ENCODE data around the gene PRPSAP2.

PRPSAP2 gene

DNA sequence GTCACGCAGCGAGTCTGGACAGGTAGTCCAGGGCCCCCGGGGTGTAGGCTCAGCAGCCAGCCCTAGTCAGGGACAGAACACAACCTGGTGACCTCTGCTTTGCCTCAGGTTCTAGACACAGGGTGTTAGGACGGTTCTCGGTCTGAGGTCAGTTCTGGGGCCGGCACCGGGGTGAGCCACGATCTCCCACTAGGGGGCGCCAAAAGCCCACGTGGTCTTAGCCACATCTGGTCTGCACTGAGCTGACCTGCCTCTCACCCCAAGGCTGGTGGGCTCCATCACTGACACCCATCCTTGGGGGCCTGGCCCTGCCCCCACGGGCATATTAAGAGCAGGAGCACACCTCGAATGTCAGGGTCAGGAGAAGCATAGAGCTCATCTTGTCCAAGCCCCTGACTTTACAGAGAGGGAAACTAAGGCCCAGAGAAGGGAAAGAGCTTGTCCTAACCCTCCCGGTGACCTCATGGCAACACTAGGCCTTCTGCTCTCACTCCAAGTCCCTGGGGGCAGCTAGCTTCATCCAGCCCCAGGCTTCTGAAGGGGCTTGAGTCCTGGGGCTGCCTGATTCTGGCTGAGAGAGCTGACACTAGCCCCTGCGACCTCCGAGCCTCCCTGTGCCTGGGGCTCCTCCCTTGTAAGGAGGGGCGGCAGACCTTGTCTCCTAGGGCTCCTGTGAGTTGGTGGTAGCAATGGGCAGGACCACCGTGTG is 103.0 kb downstream of the PRPSAP2 start:
- H3K4me3 ChIP-seq (ENCODE audit: low read depth, low read length), result no peak overlapping the region

DNA sequence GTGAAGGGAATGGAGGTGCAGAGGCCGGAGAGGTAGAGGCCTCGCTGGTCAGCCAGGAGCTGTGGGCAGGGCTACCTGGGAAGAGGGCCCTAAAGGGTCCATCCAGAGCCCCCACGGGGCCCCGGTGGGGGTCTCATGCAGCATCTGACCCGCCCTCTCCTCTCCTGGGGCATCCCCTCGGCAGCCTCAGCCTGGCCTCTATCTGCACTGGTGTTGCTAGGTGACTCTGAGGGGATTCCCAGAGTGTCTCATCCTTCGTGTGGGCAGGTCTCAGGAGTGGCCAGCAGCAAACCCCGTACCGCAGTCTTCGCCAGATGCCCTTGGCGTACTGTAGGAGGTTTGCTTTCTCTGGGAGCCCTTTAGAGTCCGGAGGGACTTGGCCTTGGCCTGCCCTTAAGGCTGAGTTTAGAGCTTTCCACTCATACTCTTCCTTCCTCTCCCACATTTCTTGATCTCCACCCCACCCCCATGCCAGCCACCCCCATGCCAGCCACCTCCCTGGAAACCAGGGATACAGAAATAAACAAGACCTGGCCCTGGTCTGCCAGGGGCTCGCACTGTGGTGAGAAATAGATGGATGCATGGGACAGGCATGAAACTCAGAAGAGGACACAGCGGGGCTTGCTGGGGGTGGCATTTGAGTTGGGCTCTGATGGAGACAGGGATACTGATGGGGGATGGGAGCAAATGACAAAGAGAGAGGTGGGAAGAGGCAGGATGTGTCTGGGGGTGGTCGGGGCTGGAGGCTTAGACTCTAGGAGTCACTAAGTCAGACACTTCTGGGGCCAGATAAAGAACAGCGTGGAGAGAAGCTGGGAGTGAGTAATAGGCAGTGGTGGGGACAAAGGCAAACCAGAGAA is 103.9 kb downstream of the PRPSAP2 start:
- no peak overlapping the region for H3K4me3 ChIP-seq (ENCODE audit: low read depth, low read length)

DNA sequence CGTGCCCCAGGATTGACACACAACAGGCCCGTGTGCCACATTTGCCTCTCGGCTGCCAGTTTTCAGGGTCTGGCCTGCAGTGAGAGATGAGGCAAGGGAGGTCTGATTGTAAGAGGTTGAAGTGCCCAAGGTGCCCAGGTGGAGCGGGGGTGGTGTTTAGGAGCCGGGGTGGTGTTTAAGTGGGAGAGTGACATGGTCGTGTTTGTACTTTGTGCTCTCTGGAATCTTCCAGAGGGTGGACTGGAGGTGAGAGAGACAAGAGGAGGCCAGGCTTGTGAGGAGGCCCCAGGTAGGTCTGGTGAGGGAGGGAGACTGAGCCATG is 104.5 kb downstream of the PRPSAP2 start:
- H3K4me3 ChIP-seq (ENCODE audit: low read depth, low read length), result no peak overlapping the region

DNA sequence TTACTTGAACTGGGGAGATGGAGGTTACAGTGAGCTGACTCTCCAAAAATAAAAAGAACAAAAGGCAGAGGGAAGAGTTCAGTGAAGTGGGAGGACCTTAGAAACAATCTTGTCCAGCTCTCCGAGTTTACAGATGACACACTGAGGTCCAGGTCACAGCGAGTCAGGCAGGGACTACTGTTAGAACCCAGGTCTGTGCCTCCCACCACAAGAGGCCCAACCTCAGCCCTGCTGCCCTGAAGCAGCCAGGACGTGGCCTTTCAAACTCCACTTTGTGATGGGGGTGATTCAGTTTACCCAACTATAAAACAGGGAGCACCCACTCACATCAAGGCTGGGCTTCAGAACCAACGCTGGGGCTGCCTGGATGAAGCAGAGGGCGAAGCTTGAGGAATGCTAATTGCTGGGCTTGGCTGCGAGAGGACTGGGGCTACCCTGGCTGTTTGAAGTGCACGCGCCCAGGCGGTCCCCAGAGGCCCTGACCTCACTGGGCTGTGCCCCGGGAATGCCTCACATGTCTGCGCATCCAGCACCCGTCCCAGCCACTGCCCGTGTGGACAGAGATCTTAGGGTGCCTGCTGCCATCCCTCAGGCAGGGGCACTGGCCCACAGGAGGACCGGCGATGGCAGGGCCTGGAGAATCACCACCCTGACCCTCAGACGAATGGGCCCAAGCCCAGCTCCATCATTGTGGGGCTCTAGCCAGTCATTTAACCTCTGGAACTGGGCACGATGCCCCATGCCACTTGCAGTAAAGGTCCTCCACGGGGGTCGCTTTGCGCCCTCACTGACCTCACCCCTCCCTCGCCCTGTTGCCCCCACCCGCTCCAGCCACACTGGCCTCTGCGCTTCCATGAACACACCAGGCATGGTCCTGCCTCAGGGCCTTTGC is 105.4 kb downstream of the PRPSAP2 start:
- H3K4me3 ChIP-seq (ENCODE audit: low read depth, low read length), result no peak overlapping the region

DNA sequence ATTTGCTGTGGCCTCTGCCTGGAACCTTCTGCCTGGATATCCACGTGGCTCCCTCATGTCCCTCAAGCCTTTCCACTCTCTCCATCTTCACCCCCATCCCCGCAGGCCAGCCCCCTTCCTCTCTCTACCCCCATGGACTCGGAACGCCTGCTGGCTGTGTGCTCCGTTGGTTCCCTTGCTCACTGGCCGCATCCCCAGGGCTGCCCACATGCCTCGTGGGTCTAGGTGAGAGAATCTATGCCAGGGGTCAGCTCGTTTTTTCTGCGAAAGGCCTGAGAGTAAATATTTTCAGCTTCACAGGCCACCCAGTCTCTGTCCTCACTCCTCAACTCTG is 106.1 kb downstream of the PRPSAP2 start:
- no peak overlapping the region for H3K4me3 ChIP-seq (ENCODE audit: low read depth, low read length)

DNA sequence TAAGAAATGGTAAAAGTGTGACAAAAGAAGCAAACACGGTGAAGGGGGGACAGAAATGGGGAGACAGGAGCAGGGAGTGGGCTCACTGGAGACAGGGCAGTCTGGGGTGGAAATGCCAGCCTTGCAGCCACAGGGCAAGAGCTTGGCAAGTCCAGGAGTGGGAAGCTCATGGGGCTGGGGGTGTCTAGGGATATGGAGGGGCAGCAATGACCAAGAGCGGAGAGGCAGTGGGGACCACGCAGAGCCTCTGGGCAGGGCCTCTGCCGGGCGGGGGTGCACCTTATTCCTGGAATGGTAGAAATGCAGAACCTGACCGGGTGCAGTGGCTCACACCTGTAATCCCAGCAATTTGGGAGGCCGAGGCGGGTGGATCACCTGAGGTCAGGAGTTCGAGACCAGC is 106.6 kb downstream of the PRPSAP2 start:
- H3K4me3 ChIP-seq (ENCODE audit: low read depth, low read length), result no peak overlapping the region

DNA sequence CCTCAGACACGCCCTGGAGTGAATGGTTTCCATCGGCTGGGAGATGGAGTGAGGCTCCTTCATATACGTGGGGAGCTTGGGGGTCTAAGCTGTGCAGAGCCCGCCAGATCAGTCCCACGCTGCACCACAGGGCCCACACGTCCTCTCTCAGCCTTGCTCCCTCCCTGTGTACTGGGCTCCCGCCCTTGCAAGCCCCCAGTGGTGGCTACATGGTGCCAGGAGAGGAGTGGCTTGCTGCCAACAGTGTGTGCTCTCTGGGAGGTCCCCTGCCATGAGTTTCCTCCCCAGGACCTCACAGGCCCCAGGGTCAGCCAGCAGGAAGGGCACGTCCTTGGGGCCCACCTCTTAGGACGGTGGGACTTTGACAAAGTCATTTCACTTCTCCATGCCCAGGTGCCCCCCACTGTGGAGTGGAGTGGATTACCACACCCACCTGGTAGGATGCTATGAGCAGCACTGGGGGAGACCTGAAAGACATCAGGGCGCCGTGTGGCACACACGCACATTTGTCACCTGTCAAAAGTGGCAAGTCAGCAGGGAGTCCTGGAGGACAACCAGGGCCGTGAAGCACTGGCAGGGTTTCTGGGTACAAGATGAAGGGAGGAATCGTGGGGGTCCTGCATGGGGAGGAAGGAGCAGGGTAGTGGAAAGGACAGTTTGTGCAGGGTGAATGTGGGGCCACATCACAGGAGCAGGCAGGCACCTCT is 107.8 kb downstream of the PRPSAP2 start:
- no peak overlapping the region for H3K4me3 ChIP-seq (ENCODE audit: low read depth, low read length)

DNA sequence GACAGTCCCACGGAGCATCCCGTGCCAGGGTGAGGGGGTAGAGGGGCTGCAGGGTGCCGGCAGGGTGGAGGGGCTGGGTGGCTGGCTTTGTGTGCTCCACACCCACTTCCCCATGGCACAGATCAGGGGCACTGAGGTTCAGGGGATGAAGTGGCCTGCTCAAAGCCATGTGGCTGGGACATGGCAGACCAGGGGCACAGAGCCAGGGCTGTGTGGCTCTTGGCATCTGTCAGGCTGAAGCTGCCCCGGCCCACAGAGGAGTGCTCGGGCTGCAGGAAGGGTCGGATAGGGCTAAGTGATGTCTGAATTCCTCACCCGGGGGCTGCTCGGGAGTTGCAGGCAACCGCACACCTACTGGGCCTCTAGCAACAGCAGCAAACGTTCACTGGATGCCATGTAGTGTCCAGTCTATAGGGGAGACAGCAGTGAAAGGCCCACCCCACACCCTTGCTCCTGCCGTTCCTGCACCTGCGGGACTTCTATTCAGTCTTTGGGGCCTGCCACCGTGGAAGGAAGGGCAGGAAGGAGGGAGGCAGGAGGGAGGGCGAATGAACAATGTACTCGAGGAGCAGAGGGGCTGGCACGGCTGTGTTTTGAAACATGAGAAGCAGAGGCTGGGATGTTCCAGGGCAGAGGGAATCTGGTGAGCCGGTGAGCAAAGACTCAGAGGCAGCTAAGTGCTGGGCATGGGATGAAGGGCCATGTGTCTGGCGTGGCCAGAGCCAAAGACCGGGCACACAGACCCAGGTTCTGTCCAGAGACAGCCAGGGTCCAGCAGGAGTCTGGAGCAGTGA is 109.1 kb downstream of the PRPSAP2 start:
- H3K4me3 ChIP-seq (ENCODE audit: low read depth, low read length), result no peak overlapping the region

DNA sequence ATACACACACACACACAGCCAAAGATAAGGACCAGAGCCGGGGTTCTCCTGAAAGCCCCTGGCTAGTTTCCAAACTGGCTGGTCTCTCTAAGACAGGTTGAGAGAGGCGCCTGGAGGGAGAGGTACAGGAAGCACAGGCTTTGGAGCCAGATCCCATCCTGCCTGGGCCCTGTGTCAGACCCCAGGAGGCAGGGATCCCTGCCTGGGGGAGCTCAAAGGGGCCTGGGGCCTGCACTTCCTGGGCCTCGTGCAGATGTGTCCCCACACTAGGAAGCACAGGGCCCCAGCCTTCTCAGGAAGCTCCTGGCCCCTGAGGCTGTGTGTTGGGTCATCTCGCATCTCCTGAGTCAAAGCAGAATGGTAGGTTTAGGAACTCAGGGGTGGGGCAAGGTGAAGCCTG is 110.0 kb downstream of the PRPSAP2 start:
- H3K4me3 ChIP-seq (ENCODE audit: low read depth, low read length), result no peak overlapping the region

DNA sequence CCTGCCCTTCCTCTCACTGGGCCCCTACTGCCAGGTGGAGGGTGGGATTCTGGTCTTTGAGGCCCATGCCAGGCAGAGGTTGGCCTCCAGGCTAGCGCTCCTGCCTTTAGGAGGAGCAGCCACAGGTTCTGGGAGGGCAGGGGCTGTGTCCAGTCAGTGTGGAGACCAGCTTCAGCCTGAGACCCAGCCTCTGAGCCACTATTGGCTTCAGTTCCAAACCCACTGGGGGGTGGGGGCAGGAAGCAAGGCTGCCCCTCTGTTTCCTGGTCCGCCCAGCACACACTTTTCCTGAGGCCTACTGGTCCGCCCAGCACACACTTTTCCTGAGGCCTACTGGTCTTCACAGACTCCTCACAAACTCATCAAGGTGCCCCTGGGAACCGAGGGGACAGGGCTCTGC is 110.4 kb downstream of the PRPSAP2 start:
- H3K4me3 ChIP-seq (ENCODE audit: low read depth, low read length), result no peak overlapping the region

DNA sequence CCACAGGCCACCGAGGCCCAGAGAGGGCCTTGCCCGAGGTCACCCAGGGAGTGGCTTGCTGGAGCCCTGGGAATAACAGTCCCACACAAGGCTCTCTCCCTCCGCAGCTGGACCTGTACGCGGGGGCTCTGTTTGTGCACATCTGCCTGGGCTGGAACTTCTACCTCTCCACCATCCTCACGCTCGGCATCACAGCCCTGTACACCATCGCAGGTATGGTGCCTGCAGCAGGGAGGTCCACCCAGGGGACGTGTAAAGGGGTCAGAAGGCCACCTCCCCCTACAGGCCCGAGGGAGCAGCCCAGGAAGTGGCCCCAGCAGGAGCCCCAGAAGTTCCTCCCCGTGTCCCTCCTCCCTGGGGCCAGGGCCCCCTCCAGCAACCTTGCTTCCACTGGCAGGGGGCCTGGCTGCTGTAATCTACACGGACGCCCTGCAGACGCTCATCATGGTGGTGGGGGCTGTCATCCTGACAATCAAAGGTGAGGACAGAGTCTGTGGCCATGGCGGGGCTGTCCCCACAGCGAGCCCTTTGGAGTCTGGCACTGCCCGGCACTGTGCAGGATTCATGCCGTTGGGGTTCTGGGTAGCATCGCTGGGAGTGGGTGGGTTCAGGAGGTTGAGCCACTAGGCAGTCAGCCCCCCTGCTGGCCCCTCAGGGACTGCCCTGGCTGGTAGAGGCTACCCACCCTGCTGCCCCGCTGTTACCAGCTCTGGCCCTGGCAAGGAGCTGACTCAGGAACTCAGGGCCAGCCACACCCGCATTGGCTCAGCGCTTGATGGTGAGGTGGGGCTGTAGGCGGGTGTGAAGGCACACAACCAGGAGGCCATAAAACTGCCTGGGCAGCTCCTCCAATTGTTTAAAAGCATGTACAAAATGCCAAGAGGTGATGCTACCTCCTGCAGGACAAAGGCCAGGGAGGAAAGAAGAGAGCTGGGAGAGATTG is 111.3 kb downstream of the PRPSAP2 start:
- no peak overlapping the region for H3K4me3 ChIP-seq (ENCODE audit: low read depth, low read length)

DNA sequence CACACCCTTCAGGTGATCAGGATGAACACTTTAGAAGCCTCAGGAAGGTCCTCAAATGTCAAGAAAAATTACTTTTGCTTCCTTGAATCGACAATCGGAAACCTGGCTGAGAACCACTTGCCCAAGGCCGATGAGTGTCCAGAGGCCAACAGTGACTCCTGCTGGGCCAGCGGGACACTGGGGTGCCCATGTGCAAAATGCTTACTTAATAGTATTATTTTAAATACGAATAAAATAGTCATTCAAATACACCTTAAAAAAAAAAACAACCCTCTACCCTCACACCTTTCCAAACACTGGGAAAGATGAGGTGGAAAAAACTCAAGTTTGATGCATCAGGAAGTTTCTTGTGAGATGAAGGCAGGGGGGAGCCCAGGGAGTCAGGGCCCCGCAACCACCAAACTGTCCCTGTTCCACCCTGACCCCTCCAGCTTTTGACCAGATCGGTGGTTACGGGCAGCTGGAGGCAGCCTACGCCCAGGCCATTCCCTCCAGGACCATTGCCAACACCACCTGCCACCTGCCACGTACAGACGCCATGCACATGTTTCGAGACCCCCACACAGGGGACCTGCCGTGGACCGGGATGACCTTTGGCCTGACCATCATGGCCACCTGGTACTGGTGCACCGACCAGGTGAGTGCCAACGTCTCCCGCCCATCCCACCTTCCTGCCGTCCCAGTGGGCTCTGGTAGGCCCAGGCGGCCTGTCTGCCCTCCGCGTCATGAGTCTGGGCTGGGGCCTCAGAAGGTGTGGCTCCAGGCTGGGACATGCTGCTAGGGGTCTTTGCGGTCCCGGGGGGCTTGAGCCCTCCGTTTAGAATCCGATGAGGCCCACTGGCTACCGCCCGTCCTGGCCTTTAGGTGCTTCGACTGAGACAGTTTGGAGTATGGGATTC is 112.9 kb downstream of the PRPSAP2 start:
- no peak overlapping the region for H3K4me3 ChIP-seq (ENCODE audit: low read depth, low read length)

DNA sequence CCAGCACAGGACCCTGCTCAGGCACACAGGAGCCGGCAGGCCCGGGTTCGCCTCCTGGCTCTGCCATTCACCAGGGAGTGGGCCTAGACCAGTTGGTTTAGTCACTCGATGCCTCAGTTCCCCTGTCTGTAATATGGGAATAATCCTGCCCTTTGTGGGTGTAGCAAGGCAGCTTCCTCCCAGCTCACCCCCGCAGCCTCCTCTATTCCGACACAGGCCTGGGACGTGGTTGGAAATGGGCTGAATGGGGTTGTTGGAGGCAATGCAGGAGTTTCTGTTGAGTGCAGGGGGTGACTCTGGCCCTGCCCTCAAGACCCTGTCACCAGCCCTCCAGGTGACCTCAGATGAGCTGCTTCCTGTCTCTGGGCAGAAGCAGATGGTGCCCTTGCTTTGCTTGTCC is 113.9 kb downstream of the PRPSAP2 start:
- H3K4me3 ChIP-seq (ENCODE audit: low read depth, low read length), result no peak overlapping the region

DNA sequence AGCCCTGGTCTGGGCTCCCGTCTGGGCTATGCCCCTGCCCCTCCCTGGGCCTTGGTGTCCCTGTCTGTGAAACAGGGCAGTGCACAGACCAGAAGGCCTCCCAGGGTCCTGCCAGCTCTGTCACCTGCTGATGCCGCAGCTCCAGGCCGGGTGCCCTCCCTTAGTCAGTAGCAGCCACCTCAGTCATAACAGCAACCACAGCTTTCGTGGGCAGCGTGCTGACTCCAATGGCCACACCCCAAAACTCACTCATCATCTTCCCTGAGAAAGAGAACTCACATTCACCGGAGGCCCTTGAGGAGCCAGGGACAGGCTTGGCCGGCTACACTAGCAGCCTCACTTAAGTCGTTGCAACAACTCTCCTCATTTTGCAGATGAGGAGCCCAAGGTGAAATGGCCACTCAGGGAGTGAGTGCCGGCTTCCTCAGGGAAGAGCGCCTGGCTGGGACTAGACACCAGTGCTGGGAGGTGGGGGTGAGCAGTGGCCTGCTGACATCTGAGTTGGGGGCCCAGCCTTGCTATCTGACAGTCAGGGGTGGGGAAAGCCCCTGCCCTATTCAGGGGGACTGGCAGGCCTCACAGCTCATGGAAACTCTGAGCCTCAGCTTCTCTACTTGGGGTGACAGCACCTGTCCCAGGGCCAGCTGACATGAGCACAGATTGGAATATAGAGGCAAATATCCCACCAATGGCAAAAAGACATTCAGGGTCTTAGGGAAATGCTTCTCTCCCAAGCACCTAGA is 116.6 kb downstream of the PRPSAP2 start:
- H3K4me3 ChIP-seq (ENCODE audit: low read depth, low read length), result no peak overlapping the region

DNA sequence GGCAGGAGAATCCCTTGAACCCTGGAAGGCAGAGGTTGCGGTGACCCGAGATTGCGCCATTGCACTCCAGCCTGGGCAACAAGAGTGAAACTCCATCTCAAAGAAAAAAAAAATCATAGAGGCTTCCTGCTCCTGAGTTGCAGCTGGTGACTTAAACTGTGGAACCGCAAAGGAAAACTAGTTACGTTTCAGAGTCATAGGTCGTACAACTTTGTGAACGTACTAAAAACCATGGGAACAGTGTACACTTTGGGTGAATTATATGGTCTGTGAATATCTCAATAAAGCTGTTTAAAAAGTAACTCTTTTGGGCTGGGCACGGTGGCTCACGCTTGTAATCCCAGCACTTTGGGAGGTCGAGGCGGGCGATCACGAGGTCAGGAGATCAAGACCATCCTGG is 117.7 kb downstream of the PRPSAP2 start:
- no peak overlapping the region for H3K4me3 ChIP-seq (ENCODE audit: low read depth, low read length)

DNA sequence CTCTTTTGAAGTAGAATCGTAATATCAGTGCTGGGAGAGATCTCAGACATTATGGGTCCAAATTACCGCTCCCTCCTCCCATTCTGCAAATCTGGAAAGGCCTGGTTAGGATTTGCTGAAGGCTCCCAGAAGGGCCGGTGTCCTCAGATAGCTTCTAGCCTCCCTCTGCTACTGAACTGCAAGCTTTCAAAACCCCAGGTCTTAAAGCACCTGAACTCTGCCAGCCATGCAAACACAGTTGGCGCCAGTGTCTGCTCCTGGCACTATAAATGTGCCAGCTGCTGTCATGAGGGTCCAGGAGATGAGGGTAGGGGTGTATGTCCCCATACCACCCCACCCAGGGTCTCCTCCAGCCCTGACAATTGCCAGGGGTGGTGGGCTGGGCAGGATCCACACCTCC is 118.3 kb downstream of the PRPSAP2 start:
- no peak overlapping the region for H3K4me3 ChIP-seq (ENCODE audit: low read depth, low read length)

DNA sequence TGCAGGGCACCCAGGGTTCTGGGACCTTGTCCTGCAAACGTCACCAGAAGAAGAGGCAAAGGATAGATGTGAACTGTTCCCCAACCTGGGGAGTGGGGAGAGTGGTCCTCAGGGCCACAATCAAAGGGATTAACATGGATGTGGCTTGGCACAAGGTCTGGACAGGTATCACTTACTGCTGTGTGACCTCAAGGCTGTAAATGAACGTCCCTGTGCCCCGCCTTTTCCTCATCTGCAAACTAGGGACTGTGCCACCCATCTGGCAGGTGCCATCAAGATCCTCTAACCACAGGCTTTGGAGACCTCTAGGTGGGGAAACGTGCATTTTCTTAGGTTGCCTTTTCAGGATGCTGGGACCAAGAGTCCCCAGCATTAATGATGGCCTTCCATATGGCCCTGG is 119.1 kb downstream of the PRPSAP2 start:
- H3K4me3 ChIP-seq (ENCODE audit: low read depth, low read length), result no peak overlapping the region

DNA sequence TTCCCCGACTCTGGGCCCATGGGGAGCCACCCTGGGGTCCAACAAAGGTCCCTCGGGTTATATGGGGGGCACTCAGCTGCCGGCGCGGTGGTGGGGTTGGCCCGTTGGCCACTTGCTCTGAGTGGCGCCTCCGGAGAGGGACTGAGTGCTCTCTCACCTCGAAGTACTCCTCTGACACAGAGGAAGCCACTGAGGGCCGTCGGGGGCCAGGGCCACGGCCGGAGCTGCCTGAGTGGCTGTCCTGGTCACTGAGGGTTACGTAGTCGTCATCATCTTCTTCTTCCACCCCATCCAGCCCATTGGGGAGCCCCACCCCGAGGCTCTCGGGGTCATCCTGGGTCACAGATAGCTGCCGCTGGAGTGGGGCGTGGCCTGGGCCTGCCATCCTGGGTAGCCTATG is 119.7 kb downstream of the PRPSAP2 start:
- H3K4me3 ChIP-seq (ENCODE audit: low read depth, low read length), result no peak overlapping the region
